LoVo (cell line): ENCODE results near the gene GTSE1.

Source experiments
- DNase-seq: peaks from one replicate; pipeline ENCODE4 v3.0.0-alpha.2; 2016; ENCODE audit warnings: low spot score

The GTSE1 gene

GRCh38 chr22:46366327-46366731, 69.7 kb downstream of the GTSE1 start:
- no peak for DNase-seq

DNA sequence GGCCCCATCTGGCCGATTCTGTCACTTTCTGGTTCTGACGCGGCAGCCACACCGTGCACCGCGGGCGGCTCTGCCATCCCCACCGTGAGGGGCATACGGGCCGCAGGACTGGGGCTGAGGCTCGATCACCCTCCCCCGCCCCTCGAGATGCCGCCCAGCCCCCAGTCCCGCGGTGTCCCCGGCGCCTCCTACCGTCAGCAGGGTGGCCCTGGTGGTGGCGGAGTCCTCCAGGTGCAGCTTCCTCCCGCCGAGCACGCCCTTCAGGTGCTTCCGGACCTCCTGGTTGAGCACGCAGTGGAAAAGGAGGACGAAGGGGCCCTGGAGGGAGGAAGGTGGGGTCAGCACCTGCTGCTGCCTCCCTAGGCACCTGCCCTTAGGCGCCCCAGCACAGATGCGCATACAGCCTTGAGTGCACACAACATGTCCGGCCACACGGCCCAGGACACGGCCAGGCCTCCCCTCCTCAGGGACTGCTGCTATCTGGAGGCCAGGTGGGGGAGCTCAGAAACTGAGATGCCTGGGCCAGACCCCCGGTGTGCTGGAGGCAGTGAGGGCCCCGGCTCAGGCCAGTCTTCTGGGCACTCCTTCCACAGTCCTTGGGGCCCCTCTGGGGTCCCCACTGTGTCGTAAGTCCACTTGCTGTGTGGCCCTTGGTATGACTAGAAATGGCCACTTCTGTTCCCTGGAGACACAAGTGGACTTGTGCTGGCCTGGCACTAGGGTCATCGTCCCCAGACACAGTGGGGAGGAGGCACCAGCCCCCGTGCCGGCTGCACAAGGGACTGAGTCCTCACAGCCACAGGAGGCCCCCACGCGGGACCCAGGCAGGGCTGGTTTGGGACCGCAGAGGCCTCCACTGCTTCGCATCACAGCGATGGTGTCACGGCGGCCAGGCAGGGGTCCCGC, 70.4 kb downstream of the GTSE1 start:
- DNase-seq = no peak

DNA sequence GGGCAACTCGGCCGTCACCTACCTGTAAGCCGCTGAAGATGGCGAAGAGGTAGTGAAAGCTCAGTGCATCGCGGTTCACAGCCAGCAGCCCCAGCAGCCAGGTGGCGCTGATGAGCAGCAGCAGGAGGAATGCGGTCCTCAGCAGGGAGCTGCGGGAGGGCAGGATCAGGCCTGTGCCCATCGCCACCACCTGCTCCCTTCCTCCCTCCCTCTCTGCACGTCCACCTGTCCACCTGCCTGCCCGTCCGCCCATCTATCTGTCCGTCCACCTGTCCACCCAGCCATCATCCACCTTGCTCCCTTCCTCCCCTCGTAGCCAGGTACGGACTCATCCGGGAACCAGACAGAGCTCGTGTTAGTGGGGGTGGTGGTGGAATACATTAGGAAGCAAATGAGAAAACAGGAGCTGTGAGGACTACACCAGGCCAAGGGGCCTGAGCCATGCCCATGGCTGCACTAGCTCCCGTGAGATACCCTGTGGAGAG, 71.1 kb downstream of the GTSE1 start:
- DNase-seq = peak; percentile 44

- no peak for DNase-seq
These were observed 71.8 kb downstream of the GTSE1 start for GRCh38 chr22:46368422-46368821.

- no peak for DNase-seq
These were observed 72.4 kb downstream of the GTSE1 start for GRCh38 chr22:46368871-46369715.

DNA sequence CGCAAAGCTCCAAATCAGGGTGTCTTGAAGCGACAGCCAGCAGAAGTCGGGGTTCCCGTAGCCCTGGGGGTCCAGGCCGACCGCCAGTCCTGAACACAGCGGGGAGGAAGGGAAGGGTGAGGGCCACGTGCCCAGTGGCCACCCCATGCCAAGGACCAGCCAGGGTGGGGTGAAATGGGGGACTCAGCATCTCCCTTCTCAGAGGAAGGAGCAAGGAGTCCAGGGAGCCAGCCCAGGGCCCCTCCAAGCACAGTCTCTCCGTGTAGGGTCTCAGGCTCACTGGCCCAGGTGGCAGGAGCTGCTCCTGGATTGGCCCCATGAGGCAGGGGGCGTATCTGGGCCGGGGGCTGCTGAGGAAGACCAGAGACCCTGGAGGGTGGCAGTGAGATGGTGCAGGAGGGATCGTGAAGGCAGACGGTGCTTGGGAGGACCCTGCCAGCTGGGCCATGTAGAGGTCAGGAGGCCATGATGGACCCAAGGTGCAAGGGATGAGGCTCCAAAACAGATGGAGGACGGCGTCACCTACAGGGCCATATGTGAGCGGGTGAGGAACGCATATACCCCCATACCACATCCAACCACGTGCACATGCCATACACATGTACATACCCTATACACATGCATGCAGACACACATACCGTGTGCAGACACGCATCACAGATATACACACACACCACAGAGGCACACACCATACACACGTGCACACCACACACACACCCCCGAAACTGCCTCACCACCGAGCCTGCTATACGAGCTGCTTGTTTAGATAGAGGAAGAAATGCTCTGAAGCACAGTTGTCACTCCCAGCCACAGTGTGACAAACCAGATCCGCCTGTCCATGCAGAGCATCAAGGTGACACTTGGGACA, 73.3 kb downstream of the GTSE1 start:
- DNase-seq = no peak

- no peak for DNase-seq
These were observed 74.1 kb downstream of the GTSE1 start for GRCh38 chr22:46370584-46371291.

- no peak for DNase-seq
These were observed 75.1 kb downstream of the GTSE1 start for GRCh38 chr22:46371623-46372226.

- DNase-seq = no peak
These were observed 76.0 kb downstream of the GTSE1 start for GRCh38 chr22:46372686-46373085.

DNA sequence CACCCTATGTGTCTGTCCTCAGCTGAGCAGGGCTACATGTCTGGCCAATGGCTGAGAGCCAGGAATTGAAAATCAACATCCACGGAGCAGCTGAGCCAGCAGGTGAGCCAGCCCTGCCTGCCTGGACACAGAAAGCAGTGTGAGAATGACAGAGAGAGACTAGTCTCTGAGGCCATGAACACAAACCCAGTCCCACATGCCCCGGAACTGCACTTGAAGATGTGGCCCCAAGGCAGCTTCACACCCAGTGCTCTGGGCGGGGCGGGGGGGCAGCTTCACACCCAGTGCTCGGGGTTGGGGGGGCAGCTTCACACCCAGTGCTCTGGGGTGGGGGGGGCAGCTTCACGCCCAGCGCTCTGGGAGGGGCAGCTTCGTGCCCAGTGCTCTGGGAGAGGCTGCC, 76.5 kb downstream of the GTSE1 start:
- no peak for DNase-seq

DNA sequence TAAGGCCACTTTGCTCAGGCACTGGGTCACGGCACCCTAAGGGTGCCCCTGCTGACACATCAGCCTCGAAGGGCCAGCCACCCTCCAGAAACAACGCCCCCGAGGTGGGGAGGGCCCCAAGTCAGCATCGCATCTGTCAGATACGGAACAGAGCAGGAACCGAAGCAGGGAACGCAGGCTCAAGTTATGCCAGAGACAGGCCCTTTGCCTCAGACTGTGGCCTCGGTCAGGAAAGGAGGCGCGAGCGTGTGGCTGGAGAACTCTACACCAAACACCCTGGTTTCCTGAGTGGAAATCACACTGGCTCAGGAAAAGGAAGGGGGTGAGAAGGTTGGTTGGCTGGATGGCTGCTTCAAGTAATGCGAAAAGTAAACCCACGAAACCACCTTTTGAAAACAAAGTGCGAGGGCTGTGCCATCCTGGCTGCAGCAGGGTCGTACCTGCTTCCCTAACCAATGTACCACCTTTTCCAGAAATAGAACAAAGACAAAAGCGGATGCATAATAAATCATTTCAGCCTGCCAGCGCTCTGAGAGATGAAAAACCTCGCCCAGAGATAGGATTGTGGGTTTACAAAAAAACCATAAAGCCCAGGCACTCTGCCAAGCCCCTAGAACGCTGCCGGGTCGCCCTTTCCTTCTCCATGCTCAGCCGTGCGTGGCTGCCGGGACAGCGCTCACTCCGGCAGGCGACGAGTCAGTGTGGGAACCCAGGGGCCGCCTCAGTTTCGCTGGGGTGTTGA, 77.4 kb downstream of the GTSE1 start:
- peak; percentile 48 for DNase-seq

DNA sequence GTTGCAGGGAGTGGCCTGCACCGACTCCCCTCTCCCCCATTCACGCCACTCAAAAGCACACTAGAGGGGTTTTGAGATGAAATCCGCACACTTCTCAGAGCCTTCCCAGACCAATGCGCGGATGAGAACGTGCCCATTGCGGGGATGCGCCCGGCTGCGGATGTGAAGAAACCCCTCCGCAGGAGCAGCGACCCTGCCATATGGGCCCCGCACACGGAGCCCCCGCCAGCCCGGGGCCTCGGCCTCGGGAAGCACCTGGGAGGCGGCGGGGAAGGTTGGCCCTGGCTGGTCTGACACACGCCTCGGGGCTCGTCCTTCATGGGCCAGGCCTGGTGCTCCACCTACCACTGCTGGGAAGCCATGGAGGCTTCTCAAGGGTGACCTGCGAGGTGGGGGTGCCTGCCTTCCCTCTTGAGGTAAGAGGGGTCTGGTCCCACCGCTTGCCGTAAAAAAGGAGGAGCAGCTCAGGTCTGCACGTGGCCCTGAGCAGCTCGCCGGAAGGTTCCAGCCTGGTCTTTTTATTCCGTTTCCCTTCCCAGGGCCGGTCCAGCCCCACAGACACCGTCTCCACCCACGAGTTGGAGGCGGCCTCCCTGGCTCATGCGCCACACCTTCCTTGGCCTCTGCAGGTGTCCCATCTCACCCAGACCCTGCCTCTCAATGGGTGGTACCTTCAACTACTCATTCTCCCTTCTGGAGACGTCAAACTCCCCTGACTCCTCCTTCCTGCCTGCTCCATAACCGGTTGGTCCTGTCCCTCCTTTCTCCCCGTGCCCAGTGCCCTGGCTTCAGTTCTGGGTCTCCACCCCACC, 78.2 kb downstream of the GTSE1 start:
- no peak for DNase-seq

DNA sequence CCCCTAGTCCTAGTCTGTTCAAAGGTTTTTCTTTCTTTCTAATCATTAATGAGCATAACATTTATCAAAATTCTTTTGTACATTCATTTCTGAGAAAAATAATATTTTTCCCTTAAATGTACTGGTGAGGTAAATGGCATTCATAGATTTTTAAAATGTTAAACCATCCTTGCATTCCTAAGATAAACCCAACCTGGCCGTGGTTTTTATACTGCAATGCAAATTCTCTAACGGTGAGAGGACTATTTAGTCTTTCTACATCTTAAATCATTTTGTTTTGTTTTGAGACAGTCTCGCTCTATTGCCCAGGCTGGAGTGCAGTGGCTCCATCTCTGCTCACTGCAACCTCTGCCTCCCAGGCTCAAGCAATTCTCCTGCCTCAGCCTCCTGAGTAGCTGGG, 79.4 kb downstream of the GTSE1 start:
- no peak for DNase-seq

DNA sequence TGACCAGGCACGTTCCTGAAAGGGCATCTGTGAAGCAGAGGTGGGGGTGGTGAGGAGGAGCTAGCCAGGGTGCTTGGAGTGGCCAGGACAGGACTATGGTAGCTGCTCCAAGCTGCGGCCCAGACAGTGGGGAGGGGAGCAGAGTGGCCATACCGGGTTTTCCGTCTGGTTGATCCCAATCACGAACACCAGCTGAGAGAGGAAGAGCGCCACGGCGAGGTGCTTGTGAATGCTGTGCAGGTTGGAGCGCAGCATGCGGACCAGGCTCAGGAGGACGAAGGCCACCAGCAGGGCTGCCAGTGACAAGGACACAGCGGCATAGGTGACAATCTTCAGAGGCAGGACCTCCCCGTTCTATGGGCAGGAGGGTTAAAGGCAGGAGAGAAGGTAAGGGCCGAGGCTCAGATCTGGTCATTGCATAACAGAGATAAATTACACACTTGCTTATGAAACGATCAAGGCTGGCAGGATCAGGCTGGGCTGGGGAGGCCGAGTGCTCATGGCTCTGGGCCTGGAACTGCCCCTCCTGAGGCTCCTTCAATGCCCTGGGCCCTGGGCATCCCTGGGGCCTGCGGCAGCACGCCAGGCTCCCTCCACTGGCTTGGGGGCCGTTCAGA, 80.3 kb downstream of the GTSE1 start:
- DNase-seq = no peak

DNA sequence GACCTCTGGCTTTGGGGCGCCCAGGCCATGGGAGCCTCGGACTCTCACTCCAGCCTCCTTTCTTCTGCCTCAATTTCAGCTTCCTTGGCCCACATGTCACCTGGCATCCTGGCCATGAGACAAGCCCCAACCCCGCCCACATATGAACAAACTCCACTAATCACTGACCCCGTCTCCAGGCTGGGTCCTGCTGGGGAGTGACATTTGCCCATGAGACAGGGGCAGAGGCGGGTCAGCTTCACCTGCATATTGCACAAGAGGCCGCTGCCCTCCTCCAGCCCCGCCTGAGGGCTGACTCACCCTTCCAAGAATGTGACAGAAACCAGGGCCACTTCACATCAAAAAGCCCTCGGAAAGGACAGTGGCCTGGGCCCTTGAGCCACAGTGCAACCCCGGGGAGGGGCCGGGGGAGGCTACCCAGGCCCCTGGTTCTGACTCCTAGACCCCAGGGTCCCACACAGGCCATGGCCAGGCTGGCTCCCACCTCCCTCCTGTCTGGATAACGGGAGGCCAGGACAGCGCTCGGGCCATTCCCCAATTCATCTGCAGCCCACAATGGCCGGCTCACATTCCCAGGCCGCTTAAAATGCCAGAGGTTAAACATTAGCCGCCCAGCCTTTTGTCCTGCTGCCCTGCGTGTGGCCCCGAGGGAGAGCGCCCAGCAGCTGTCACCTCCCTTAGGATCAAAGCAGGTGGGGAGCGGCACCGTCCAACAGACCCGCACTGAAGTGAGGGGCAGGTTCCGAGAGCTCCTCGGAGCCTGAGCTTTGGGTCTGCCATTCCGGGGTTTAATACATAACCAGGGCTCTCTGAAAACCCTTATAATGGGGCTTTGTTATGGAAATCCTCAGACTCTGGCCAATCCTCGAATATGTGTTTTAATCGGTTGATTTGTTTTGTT, 81.1 kb downstream of the GTSE1 start:
- peak; percentile 76 for DNase-seq

GRCh38 chr22:46378426-46379065, 81.9 kb downstream of the GTSE1 start:
- no peak for DNase-seq
